ENCODE results near the gene MYL10. TPM values are rescaled to one million over a fixed set of nuclear protein-coding genes. Genes with fewer than 3 reads are reported as not detected.

The MYL10 gene
- total RNA-seq: not detected in 2 replicates

GRCh38 chr7:101629171-101629570 lies at the start of gene MYL10:
Gene MYL10 (minus strand): TSS chr7:101629296. CDS start chr7:101629118, 178 bp downstream.

Other genes with a start within 250 kb of the MYL10 start
- 47.4 and 65.2 TPM in 2 replicates for gene CUX1, start 188.3 kb upstream of the MYL10 start, total RNA-seq

Data from smooth muscle cell of bladder (primary cell).